ENCODE data around the gene SIT1.
"Not testable (repeated sequence)": the region's sequence is repeated elsewhere in the genome, so short reads cannot be mapped to it uniquely, and the experiment has no call there.

Gene SIT1

DNA sequence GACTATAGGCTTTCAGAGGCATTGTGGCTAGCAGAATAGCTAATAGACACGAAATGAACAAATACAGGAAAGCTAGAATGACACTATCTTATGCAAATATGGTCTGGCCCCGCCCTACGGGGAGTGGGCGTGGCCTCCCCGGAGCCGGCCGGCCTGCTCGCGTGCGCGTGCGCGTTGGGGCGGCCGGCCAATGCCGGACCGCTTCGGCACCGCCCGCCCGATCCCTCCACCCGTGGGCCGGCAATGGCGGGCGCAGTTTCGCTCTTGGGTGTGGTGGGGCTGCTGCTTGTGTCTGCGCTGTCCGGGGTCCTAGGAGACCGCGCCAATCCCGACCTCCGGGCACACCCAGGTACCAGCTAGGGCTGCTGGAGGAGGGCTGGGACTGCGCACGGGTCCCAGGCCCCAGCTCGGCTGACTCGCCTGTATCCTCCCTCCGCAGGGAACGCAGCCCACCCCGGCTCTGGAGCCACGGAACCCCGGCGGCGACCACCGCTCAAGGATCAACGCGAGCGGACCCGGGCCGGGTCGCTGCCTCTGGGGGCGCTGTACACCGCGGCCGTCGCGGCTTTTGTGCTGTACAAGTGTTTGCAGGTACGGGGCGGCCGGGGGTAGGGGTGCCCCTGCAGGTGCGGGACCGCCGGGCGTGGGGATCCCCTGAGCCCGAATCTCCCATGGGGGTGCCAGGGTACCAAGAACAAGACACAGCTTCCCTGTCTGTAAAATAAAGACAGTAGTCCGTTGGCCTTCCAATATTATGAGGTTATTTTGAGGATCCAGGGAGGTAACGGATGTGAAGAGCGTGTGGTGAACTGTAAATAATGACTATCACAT lies 7.6 kb upstream of the SIT1 start, which contains the start of gene CCDC107:
Gene CCDC107, plus strand, starts transcription at position 156 of the 831 bp plus-strand sequence. Its CDS starts 88 bp downstream, at position 244.
- DNase-seq, result peak; percentile 99

GRCh38 chr9:35657546-35658136 lies 6.9 kb upstream of the SIT1 start, which contains the start of gene RMRP:
Gene RMRP (minus strand): TSS chr9:35658019.
- DNase-seq, result peak; percentile 98

- no peak for DNase-seq
These were observed 6.3 kb upstream of the SIT1 start for GRCh38 chr9:35656831-35657545.

DNA sequence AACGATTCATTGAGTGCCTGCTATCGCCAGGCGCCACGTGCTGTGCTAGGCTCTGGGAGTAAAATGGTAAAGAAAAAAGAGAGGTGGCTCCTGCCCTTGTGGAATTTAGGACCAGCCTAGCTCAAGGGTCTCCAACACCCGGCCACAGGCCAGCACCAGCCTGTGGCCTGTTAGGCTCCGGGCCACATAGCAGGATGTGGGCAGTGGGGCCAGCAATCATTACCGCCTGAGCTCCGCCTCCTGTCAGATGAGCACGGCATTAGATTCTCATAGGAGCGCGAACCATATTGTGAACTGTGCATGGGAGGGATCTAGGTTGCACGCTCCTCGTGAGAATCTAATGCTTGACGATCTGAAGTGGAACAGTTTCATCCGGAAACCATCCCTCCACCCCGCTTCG lies 5.6 kb upstream of the SIT1 start:
- DNase-seq, result no peak

DNA sequence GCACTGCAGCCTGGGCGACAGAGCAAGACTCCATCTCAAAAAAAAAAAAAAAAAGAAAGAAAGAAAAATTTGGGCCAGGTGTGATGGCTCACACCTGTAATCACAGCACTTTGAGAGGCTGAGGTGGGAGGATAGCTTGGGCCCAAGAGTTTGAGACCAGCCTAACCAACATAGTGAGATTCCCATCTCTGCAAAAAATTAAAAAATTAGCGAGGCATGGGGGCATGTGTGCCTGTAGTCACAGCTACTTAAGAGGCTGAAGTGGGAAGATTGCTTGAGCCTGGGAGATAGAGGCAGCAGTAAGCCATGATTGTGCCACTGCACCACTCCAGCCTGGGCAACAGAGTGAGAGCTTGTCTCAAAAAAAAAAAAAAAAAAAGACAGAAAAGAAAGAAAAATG lies 2.9 kb upstream of the SIT1 start:
- no peak for DNase-seq

DNA sequence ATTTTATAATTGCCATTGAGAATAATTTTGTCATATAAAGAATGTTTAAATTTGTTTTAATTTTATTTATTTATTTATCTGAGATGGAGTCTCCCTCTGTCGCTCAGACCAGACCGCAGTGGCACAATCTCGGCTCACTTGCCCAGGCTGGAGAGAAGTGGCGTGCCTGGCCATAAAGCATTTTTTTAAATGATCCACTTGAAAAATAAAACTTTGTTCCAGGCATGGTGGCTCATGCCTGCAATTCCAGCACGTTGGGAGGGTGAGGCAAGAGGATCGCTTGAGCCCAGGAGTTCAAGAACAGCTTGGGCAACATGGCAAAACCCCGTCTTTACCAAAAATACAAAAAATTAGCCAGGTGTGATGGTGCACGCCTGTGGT lies 2.1 kb upstream of the SIT1 start:
- DNase-seq, result no peak

DNA sequence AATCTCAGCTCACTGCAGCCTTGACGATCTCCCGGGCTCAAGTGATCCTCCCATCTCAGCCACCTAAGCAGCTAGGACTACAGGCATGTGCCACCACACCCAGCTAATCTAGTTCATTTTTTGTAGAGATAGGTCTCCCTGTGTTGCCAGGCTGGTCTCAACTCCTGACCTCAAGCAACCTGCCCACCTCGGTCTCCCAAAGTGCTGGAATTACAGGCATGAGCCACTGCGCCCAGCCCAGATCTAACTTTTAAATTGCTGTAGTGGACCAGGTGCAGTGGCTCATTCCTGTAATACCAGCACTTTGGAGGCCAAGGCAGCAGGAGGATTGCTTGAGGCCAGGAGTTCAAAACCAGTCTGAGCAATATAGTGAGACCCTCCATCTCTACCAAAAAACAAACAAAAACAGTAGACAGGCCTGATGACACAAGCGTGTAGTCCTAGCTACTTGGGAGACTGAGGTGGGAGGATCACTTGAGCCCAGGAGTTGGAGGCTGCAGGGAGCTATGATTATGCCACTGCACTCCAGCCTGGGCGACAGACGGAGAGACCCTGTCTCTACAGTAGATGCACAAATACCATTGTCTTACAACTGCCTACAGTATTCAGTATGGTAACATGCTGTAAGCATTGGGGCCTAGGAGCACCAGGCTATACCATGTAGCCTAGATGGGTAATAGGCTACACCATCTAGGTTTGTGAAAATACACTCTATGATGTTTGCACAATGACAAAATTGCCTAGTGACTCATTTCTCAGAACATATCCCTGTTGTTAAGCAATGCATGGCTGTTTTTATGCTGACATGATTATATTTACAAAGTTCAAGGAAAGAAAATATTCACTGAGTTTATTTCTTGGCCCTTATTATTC lies 1.5 kb upstream of the SIT1 start:
- DNase-seq, result no peak

DNA sequence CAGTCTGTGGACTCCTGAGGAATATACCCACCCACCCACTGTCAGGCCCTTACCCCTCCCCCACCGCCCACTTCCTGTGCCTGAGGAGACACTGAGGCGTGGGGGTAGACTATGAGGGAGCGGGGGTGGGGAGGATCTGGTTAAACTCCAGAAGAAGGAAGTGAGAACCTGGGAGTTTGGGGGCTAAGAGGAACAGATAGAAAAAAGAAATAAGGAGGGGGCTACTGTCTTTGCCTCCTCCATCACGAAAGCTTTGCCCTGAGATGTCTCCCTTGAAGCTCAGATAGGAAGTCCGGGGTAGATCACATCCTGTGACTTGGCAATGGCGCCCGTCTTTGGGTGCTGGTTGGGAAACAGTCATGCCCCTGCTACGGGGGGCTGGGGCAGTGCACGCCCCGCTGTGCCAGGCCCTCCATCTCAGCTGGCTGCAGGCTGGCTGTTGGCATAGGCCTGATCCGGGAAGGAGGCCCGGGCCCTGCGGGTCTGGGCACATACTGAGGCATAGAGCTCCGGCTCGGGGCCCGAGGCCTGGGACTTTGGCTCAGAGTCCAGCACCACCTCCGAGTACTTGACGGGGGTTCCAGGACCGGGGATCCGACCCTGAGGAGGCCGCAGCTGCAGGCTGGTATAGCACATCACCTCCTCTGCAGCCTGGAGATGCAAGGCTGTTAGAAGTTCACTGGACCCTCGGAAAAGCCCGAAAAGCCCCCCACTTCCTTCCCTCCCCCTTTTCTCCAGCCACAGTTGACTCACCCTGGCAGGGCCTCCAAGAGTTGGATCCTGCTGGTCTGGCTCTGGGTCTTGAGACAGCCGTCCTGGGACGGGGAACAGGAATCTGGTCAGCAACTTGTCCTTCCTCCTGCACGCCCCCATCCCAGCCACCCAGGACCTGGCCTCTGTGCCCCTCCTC lies 1.0 kb downstream of the SIT1 start:
- DNase-seq, result no peak

DNA sequence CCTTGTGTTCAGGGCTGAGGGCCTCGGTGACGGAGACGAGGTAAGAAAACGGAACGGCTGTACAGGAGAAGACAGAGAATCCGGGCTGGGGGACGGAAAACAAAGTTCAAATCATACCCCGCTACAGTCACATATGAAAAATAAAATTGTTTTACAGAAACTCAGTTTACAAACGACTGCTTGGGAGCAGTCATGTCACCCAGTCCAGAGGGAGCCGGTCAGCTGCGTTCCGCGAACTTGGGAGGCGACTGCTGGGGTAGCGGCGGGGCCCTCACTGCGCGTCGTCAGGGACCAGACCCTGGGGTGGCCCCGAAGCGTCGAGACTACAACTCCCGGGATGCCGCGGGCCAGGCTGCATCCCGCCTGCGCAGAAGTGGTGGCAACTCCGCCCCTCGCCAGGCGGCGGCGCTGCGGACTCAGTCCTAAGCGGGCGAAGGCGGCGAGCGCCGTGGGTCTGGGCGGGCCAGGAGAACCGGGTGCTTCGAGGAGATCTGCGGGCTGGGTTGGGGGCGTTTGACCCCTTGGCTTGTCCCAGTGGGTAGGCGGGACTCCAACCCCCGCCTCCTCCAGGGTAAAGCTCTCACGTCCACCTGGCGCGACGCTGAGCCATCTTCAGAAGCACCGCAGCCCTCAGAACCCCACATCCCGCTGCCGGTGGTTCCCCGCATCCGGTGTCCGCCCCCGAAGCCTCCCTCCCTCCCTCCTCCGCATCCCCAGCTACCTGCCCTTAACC lies 4.0 kb downstream of the SIT1 start:
- peak; percentile 97 for DNase-seq

GRCh38 chr9:35646153-35646532 lies 4.6 kb downstream of the SIT1 start:
- DNase-seq, result no peak

DNA sequence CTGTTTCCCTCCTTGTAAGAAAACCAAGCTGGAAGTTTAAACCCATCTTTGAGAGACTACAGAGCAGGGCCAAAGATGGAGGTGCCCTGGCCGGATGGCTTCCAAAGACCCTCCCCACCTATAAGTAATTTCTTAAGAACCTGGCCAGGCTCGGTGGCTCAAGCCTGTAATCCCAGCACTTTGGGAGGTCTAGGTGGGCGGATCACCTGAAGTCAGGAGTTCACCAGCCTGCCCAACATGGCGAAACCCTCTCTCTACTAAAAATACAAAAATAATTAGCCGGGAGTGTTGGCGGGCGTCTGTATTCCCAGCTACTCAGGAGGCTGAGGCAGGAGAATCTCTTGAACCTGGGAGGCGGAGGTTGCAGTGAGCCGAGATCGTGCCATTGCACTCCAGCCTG lies 5.0 kb downstream of the SIT1 start:
- not testable (repeated sequence) for DNase-seq

GRCh38 chr9:35643046-35643445 lies 7.7 kb downstream of the SIT1 start:
- no peak for DNase-seq

GRCh38 chr9:35641478-35641877 lies 9.3 kb downstream of the SIT1 start:
- not testable (repeated sequence) for DNase-seq

GRCh38 chr9:35640431-35640830 lies 10.3 kb downstream of the SIT1 start:
- DNase-seq, result not testable (repeated sequence)

DNA sequence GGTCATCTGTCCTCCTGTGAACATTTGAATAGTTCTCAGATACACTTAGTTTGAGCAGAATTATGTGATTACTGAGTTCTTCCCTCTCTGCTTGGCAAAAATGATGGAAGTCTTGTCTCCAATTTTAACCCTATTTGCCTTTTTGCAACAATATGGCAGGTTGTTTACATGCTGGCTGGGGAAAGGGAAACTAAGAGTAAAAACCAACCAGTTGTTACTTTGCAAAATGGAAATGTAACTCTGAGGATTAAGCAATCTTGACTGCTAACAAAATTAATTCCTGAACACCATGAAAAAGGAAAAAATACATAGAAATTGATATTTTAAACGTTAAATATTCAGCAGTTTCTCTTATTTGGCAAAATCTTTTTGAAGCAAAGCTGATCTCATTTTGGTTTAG lies 11.1 kb downstream of the SIT1 start:
- DNase-seq, result no peak

DNA sequence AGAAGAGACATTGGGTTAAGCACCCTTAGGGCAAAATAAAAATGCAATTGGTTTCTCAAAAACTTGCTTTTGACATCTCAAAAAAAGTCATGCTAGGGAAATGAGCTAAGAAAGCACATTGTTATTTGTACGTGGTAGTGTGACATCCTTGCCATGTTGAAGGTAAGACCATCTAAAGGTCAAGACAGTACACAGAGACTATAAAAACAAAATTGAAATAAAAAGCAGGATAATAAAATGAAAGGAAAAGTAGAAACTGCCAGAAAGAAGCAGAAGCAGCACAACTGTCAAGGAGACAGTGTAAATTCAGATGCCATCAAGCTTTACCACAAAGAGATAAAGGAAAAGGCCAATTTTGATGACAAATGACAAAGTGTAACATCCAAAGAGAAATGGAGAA lies 11.5 kb downstream of the SIT1 start:
- not testable (repeated sequence) for DNase-seq

DNA sequence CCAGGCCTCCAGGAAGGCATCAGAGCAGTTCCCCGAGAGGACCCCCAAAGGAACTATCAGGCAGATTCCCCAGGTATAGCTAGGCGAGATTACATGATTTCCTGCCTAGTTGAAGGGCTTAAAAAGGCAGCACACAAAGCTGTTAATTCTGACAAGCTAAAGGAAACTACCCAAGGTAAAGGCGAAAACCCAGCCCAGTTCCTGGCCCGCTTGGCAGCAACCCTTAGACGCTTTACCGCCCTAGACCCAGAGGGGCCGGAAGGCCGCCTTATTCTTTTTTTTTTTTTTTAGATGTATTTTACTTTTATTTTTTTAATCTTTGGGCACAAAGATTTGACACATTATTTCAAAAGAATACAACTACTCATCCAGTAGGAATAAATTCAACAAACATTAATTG lies 12.0 kb downstream of the SIT1 start:
- DNase-seq, result not testable (repeated sequence)

DNA sequence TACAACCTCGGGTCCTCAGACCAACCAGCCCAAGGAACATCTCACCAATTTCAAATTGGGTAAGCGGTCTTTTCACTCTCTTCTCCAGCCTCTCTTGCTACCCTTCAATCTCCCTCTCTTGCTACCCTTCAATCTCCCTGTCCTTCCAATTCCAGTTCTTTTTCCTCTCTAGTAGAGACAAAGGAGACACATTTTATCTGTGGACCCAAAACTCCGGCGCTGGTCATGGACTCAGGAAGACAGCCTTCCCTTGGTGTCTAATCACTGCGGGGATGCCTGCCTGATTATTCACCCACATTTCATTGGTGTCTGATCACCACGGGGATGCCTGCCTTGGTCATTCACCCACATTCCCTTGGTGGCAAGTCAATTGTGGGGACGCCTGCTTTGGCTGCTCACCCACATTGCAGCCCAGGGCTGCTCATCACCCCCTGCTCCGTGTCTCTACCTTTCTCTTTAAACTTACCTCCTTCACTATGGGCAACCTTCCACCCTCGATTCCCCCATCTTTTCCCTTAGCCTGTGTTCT lies 13.2 kb downstream of the SIT1 start:
- DNase-seq, result not testable (repeated sequence)

GRCh38 chr9:35636877-35637246 lies 13.9 kb downstream of the SIT1 start:
- DNase-seq, result not testable (repeated sequence)

DNA sequence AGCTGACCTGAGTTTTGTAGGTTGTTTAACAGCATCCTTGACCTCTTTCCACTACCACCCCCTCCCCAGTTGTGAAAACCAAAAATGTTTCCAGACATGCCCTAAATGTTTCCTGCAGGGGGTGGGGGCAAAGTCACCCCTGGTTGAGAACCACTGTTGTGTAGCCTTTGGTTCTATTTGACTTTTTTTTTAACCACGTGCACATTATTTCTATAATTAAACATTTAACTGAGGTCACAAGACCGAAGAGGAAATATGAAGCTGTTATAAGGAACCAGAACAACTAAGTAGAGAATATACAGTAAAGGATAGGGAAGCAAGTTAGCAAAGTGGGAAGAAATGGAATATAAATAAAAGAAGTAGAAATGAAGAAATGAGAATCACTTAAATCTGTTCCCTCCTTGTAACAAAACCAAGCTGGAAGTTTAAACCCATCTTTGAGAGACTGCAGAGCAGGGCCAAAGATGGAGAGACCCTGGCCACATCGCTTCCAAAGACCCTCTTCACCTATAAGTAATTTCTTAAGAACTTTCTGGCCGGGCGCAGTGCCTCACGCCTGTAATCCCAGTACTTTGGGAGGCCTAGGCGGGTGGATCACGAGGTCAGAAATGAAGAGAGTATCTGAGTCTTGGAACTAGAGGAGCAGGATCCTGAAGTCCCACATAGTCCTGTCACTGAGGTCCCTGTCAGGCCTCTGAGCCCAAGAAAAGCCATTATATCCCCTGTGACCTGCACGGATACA lies 14.4 kb downstream of the SIT1 start:
- no peak for DNase-seq

All from retina (tissue), 1 donor.